PC-9 (cell line): ENCODE results near the gene TGFBI. TPM values are rescaled to one million over a fixed set of nuclear protein-coding genes. Genes with fewer than 3 reads are reported as not detected.

Experiments
- BruUV-seq: library from RNA; stranded (reverse); fragments of 400-500 nt; replicated peaks from 2 replicates; lab custom pipeline; 2021; lab: Mats Ljungman, UMichigan
- CTCF ChIA-PET: fragments of 300-600 bp; sonication (Branson Sonifier 250); formaldehyde crosslinking; loops from one replicate; lab custom pipeline; 2022; ENCODE audit warnings: antibody characterized with exemption; lab: Charles Lee
- POLR2A ChIA-PET: fragments of 300-600 bp; sonication (Branson Sonifier 250); formaldehyde crosslinking; loops from one replicate; lab custom pipeline; 2022; ENCODE audit warnings: antibody characterized with exemption; ENCODE audit not compliant: unreplicated experiment; lab: Charles Lee
- DNase-seq, 2 experiments: peaks; one replicate each; pipeline versions ENCODE4 v3.0.0 to v3.0.0-alpha.2; 2015 to 2022; ENCODE audit warnings: mixed read lengths in 1 of 2
- H2AFZ ChIP-seq: fragments of 200-600 bp; sonication (generic); 2 replicates; pipeline ENCODE4 v1.8.1; 2017; ENCODE audit warnings: antibody characterized with exemption
- H3F3A ChIP-seq: fragments of 200-600 bp; sonication (generic); 2 replicates; pipeline ENCODE4 v1.8.1; 2017; ENCODE audit warnings: antibody characterized with exemption, mild to moderate bottlenecking, low read depth; ENCODE audit not compliant: insufficient read depth
- H3K27ac ChIP-seq: fragments of 200-600 bp; sonication (generic); 2 replicates; pipeline ENCODE4 v1.6.1; 2016; ENCODE audit warnings: mixed run types
- H3K27me3 ChIP-seq: fragments of 200-600 bp; sonication (generic); 2 replicates; pipeline ENCODE4 v1.6.1; 2016; ENCODE audit warnings: low read depth, mixed run types; ENCODE audit not compliant: insufficient read depth
- H3K36me3 ChIP-seq: fragments of 200-600 bp; sonication (generic); 2 replicates; pipeline ENCODE4 v1.6.1; 2016; ENCODE audit warnings: low read depth, mixed run types
- H3K4me1 ChIP-seq: fragments of 200-600 bp; sonication (generic); replicated peaks from 2 replicates; pipeline ENCODE4 v1.6.1; 2016; ENCODE audit warnings: mixed run types; ENCODE audit not compliant: insufficient read depth
- H3K4me2 ChIP-seq: fragments of 200-600 bp; sonication (generic); 2 replicates; pipeline ENCODE4 v1.6.1; 2017; ENCODE audit warnings: mixed run types
- H3K4me3 ChIP-seq: fragments of 200-600 bp; sonication (generic); 2 replicates; pipeline ENCODE4 v1.6.1; 2016; ENCODE audit warnings: mixed run types
- H3K79me2 ChIP-seq: fragments of 200-600 bp; sonication (generic); 2 replicates; pipeline ENCODE4 v1.6.1; 2017; ENCODE audit warnings: low read depth, mixed run types
- H3K9me2 ChIP-seq: fragments of 200-600 bp; sonication (generic); 2 replicates; pipeline ENCODE4 v1.8.1; 2017; ENCODE audit warnings: mild to moderate bottlenecking; ENCODE audit not compliant: insufficient read depth
- H3K9me3 ChIP-seq: fragments of 200-600 bp; sonication (generic); 2 replicates; pipeline ENCODE4 v1.8.1; 2016; ENCODE audit warnings: low read depth; ENCODE audit not compliant: insufficient read depth
- H4K20me1 ChIP-seq: fragments of 200-600 bp; sonication (generic); 2 replicates; pipeline ENCODE4 v1.8.1; 2017; ENCODE audit not compliant: insufficient read depth
- EZH2 ChIP-seq: fragments of 200-600 bp; sonication (generic); IDR thresholded peaks from 2 replicates; pipeline ENCODE4 v1.8.0; 2017; ENCODE audit warnings: antibody characterized with exemption, low read depth
- intact Hi-C: fragments of 100-400 bp; cut with micrococcal nuclease; formaldehyde crosslinking; loops from one replicate; pipeline ENCODE4 v1.10.0; 2022; ENCODE audit not compliant: unreplicated experiment
- total RNA-seq: library from RNA; stranded (reverse); gene quantifications from 2 replicates; pipeline ENCODE4 v1.2.3, GENCODE V29; 2021
- TF ChIP-seq, protein P1 (sequence below): fragments of 200-600 bp; sonication (generic); conservative IDR thresholded peaks from 2 replicates; pipeline ENCODE4 v1.6.1; 2017; ENCODE audit warnings: mixed run types, antibody characterized with exemption, mild to moderate bottlenecking, moderate library complexity

TGFBI gene
- total RNA-seq, 1 experiment from 2014 or later, result 437 TPM

DNA sequence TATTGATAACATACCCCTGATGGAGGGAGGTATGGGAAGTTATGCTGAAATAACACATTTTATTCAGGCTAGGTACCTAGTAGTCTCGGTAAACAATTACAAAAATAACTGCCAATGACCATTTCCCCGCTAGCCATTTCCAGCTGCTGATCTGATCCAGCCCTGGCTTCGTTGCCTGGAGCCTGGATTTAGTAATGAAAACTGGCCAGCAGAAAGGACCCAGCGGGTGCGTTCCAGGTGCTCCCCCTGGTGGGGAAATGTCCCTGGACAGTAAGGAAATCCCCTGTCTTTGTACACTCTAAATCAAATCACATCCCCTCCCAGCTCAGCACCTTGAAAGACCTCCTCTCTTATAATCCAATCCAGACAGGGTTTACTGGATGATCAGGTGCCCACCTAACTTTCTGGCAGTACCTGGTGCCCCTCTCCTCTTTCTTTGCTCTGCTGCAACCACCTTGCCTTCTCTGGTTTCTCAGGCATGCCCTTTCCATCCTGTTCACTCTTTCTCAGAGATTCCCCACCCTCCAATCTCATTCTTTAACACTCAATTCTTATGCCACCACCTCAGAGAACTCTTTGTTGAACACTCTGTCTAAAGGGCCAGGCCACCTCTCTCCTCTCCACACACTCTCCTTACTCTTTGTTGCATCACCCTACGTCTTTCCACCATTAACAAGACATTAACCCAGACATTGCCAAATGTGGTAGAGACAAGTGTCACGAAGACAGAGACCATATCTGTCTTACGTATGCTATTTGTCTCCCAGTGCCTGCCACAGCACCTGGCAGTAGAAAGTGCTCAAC lies 53.8 kb downstream of the TGFBI start:
- intact Hi-C loops, result loop anchor here (1.0 to 10.0 kb wide), 5 partner anchors 92 to 518 kb away; no protein-coding TSS in a partner anchor
- Histone ChIP-seq H3F3A (peaks cover 8% of the 10 kb centered on the region; the same call in 1 of the 2 replicates), H2AFZ (no peak overlapping the region; the same call in 1 of the 2 replicates), H3K4me1 (peaks cover 5% of the 10 kb centered on the region), H3K27me3 (no peaks in the 10 kb centered on the region), H3K36me3 (no peaks in the 10 kb centered on the region), H3K79me2 (no peaks in the 10 kb centered on the region), H4K20me1 (no peaks in the 10 kb centered on the region), H3K27ac (no peak overlapping the region), H3K4me2 (peak overlapping the region; percentile 3; the same call in 1 of the 2 replicates), H3K4me3 (no peak overlapping the region), H3K9me2 (no peaks in the 10 kb centered on the region), H3K9me3 (no peaks in the 10 kb centered on the region)
- CTCF ChIA-PET, result interaction anchor here (0.6 to 2.0 kb wide), 4 partner anchors 16 to 137 kb away, joined by 3 to 8 read pairs (median 4); no protein-coding TSS in a partner anchor
- BruUV-seq, result no TSS peak
- DNase-seq, result peak; percentile 48 to 74
- TF ChIP-seq, protein P1, sequence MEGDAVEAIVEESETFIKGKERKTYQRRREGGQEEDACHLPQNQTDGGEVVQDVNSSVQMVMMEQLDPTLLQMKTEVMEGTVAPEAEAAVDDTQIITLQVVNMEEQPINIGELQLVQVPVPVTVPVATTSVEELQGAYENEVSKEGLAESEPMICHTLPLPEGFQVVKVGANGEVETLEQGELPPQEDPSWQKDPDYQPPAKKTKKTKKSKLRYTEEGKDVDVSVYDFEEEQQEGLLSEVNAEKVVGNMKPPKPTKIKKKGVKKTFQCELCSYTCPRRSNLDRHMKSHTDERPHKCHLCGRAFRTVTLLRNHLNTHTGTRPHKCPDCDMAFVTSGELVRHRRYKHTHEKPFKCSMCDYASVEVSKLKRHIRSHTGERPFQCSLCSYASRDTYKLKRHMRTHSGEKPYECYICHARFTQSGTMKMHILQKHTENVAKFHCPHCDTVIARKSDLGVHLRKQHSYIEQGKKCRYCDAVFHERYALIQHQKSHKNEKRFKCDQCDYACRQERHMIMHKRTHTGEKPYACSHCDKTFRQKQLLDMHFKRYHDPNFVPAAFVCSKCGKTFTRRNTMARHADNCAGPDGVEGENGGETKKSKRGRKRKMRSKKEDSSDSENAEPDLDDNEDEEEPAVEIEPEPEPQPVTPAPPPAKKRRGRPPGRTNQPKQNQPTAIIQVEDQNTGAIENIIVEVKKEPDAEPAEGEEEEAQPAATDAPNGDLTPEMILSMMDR, result peak; percentile 87
- no peak for TF ChIP-seq EZH2
- POLR2A ChIA-PET, result no interaction called here

DNA sequence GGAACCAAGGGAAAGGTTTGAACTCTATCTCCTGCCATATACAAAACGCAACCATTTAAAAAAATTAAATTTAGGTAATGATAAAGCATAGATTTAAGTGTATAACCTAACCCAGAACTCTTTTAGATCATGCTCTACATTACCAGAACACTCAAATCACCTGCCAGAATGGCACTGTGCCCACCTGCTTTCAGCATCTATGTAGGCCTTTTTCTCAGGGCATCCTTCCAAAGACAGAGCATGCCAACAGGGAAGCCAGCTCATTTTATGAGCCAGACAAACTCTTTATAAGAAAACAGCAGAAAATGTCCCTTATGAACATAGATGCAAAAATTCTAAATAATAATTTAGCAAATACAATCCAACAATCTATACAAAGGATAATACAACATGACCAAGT lies 55.9 kb downstream of the TGFBI start:
- H3K4me1 ChIP-seq, result peaks cover 5% of the 10 kb centered on the region
- H2AFZ ChIP-seq, result no peak overlapping the region
- H4K20me1 ChIP-seq, result no peaks in the 10 kb centered on the region
- H3K27me3 ChIP-seq, result no peaks in the 10 kb centered on the region
- no peak overlapping the region for H3K27ac ChIP-seq
- H3K9me2 ChIP-seq, result no peaks in the 10 kb centered on the region
- peaks cover 8% of the 10 kb centered on the region; the same call in 1 of the 2 replicates for H3F3A ChIP-seq
- intact Hi-C loops, result loop anchor here (5.0 to 10.0 kb wide), 2 partner anchors 128 to 520 kb away; no protein-coding TSS in a partner anchor
- no peaks in the 10 kb centered on the region for H3K36me3 ChIP-seq
- H3K9me3 ChIP-seq, result no peaks in the 10 kb centered on the region
- no TSS peak for BruUV-seq
- no peak for DNase-seq
- ChIA-PET POLR2A (no interaction called here), CTCF (interaction anchor here (0.7 kb wide), 2 partner anchors 41 to 82 kb away, joined by 3 to 7 read pairs; no protein-coding TSS in a partner anchor)
- no peak overlapping the region for H3K4me2 ChIP-seq
- no peak overlapping the region for H3K4me3 ChIP-seq
- no peaks in the 10 kb centered on the region for H3K79me2 ChIP-seq
- TF ChIP-seq, protein P1, result no peak
- no peak for TF ChIP-seq EZH2

GRCh38 chr5:136086783-136087566 lies 58.2 kb downstream of the TGFBI start:
- POLR2A ChIA-PET, result no interaction called here
- Histone ChIP-seq H3K36me3 (no peaks in the 10 kb centered on the region), H3K9me2 (no peaks in the 10 kb centered on the region), H3K4me3 (no peak overlapping the region), H3F3A (no peaks in the 10 kb centered on the region), H3K4me1 (no peaks in the 10 kb centered on the region), H2AFZ (no peak overlapping the region), H3K27me3 (no peaks in the 10 kb centered on the region), H3K4me2 (no peak overlapping the region), H3K9me3 (no peaks in the 10 kb centered on the region), H3K79me2 (no peaks in the 10 kb centered on the region), H3K27ac (no peak overlapping the region), H4K20me1 (no peaks in the 10 kb centered on the region)
- intact Hi-C loops, result loop anchor here (10.0 kb wide), 1 partner anchor 522 kb away; no protein-coding TSS in a partner anchor
- TF ChIP-seq, protein P1, result no peak
- TF ChIP-seq EZH2, result no peak
- no peak for DNase-seq
- BruUV-seq, result no TSS peak
- CTCF ChIA-PET, result interaction anchor here (0.7 kb wide), 1 partner anchor 29 kb away, joined by 3 read pairs; no protein-coding TSS in a partner anchor
